ENCODE measurements around the gene PFN1.

- TF ChIP-seq POLR2A (IDR thresholded peaks at IDR 0.05; ENCODE audit: low read length) (peak; percentile 17), GATA1 (IDR thresholded peaks at IDR 0.05; ENCODE audit: low read depth, low read length) (no peak)
Measured at GRCh38 chr17:4942760-4943508, 5.4 kb downstream of the PFN1 start.
